Central memory CD8-positive, alpha-beta T cell (primary cell): Measurements from ENCODE around the gene KIF16B.

Source experiments
- ATAC-seq: fragments of 150-1000 bp; cut with Tn5 transposase; replicated peaks from 2 replicates; pipeline ENCODE4 v1.10.0; 2022; ENCODE audit warnings: mild to moderate bottlenecking, moderate FRiP score, moderate number of reproducible peaks; ENCODE audit not compliant: poor library complexity, severe bottlenecking; ENCODE audit errors: extremely low read depth
- DNase-seq, 2 donors: peaks; one replicate each; pipeline ENCODE4 v3.0.0; 2021; ENCODE audit warnings: low spot score in 2 of 2
- H3K27ac Mint-ChIP-seq: one replicate; pipeline ENCODE4 v1.8.0; 2022; ENCODE audit warnings: low read depth, mild to moderate bottlenecking, moderate library complexity, mixed read lengths
- H3K27me3 Mint-ChIP-seq: one replicate; pipeline ENCODE4 v1.8.0; 2022; ENCODE audit warnings: mixed read lengths
- H3K36me3 Mint-ChIP-seq: one replicate; pipeline ENCODE4 v1.8.0; 2022; ENCODE audit warnings: mild to moderate bottlenecking, moderate library complexity, mixed read lengths; ENCODE audit not compliant: insufficient read depth
- H3K4me1 Mint-ChIP-seq: one replicate; pipeline ENCODE4 v1.8.0; 2022; ENCODE audit warnings: mixed read lengths
- H3K4me3 Mint-ChIP-seq: one replicate; pipeline ENCODE4 v1.8.0; 2022; ENCODE audit warnings: mild to moderate bottlenecking, moderate library complexity, mixed read lengths
- H3K9me3 Mint-ChIP-seq: one replicate; pipeline ENCODE4 v1.8.0; 2022; ENCODE audit warnings: mixed read lengths

Gene KIF16B

GRCh38 chr20:16284385-16285100, 288.7 kb downstream of the KIF16B start:
- no peaks in the 10 kb centered on the region for H3K36me3 Mint-ChIP-seq
- peaks cover 5% of the 10 kb centered on the region for H3K9me3 Mint-ChIP-seq
- H3K27ac Mint-ChIP-seq, result no peak overlapping the region
- H3K4me3 Mint-ChIP-seq, result no peak overlapping the region
- no peaks in the 10 kb centered on the region for H3K4me1 Mint-ChIP-seq
- no peak for ATAC-seq
- no peaks in the 10 kb centered on the region for H3K27me3 Mint-ChIP-seq
- no peak for DNase-seq

- ATAC-seq, result no peak
- no peaks in the 10 kb centered on the region for H3K4me1 Mint-ChIP-seq
- H3K27me3 Mint-ChIP-seq, result no peaks in the 10 kb centered on the region
- no peak overlapping the region for H3K4me3 Mint-ChIP-seq
- peaks cover 5% of the 10 kb centered on the region for H3K9me3 Mint-ChIP-seq
- no peak overlapping the region for H3K27ac Mint-ChIP-seq
- H3K36me3 Mint-ChIP-seq, result no peaks in the 10 kb centered on the region
- no peak for DNase-seq
Observed at GRCh38 chr20:16283978-16284377, 289.3 kb downstream of the KIF16B start.

- H3K4me3 Mint-ChIP-seq, result no peak overlapping the region
- no peaks in the 10 kb centered on the region for H3K36me3 Mint-ChIP-seq
- no peak for DNase-seq
- no peaks in the 10 kb centered on the region for H3K4me1 Mint-ChIP-seq
- H3K27me3 Mint-ChIP-seq, result no peaks in the 10 kb centered on the region
- H3K9me3 Mint-ChIP-seq, result peaks cover 5% of the 10 kb centered on the region
- no peak for ATAC-seq
- H3K27ac Mint-ChIP-seq, result no peak overlapping the region
Observed at GRCh38 chr20:16283307-16283706, 289.9 kb downstream of the KIF16B start.

GRCh38 chr20:16280219-16280618, 293.0 kb downstream of the KIF16B start:
- H3K4me3 Mint-ChIP-seq, result no peak overlapping the region
- peaks cover 2% of the 10 kb centered on the region for H3K36me3 Mint-ChIP-seq
- DNase-seq (no peak), ATAC-seq (no peak)
- no peaks in the 10 kb centered on the region for H3K4me1 Mint-ChIP-seq
- peaks cover 5% of the 10 kb centered on the region for H3K9me3 Mint-ChIP-seq
- no peaks in the 10 kb centered on the region for H3K27me3 Mint-ChIP-seq
- no peak overlapping the region for H3K27ac Mint-ChIP-seq

- Mint-ChIP-seq H3K9me3 (peaks cover 2% of the 10 kb centered on the region), H3K4me1 (no peaks in the 10 kb centered on the region), H3K27ac (no peak overlapping the region), H3K27me3 (no peaks in the 10 kb centered on the region), H3K36me3 (peaks cover 2% of the 10 kb centered on the region), H3K4me3 (no peak overlapping the region)
- DNase-seq (no peak), ATAC-seq (no peak)
Observed at GRCh38 chr20:16279320-16279719, 293.9 kb downstream of the KIF16B start.

- no peak overlapping the region for H3K4me3 Mint-ChIP-seq
- no peaks in the 10 kb centered on the region for H3K4me1 Mint-ChIP-seq
- no peaks in the 10 kb centered on the region for H3K27me3 Mint-ChIP-seq
- no peak for DNase-seq
- no peaks in the 10 kb centered on the region for H3K9me3 Mint-ChIP-seq
- peaks cover 2% of the 10 kb centered on the region for H3K36me3 Mint-ChIP-seq
- no peak for ATAC-seq
- no peak overlapping the region for H3K27ac Mint-ChIP-seq
Observed at GRCh38 chr20:16273812-16274555, 299.3 kb downstream of the KIF16B start.

- no peak overlapping the region for H3K4me3 Mint-ChIP-seq
- no peak for ATAC-seq
- peaks cover 1% of the 10 kb centered on the region for H3K36me3 Mint-ChIP-seq
- DNase-seq, result no peak
- H3K4me1 Mint-ChIP-seq, result no peaks in the 10 kb centered on the region
- no peak overlapping the region for H3K27ac Mint-ChIP-seq
- H3K27me3 Mint-ChIP-seq, result no peaks in the 10 kb centered on the region
- H3K9me3 Mint-ChIP-seq, result no peaks in the 10 kb centered on the region
Observed at GRCh38 chr20:16272780-16273360, 300.4 kb downstream of the KIF16B start.

GRCh38 chr20:16271450-16271849, 301.8 kb downstream of the KIF16B start:
- Mint-ChIP-seq H3K27me3 (no peaks in the 10 kb centered on the region), H3K4me1 (no peaks in the 10 kb centered on the region), H3K36me3 (no peaks in the 10 kb centered on the region), H3K27ac (no peak overlapping the region), H3K9me3 (no peaks in the 10 kb centered on the region), H3K4me3 (no peak overlapping the region)
- DNase-seq (no peak), ATAC-seq (no peak)

GRCh38 chr20:16270989-16271388, 302.3 kb downstream of the KIF16B start:
- no peak overlapping the region for H3K4me3 Mint-ChIP-seq
- no peaks in the 10 kb centered on the region for H3K4me1 Mint-ChIP-seq
- no peak overlapping the region for H3K27ac Mint-ChIP-seq
- ATAC-seq (no peak), DNase-seq (no peak)
- H3K27me3 Mint-ChIP-seq, result no peaks in the 10 kb centered on the region
- no peaks in the 10 kb centered on the region for H3K36me3 Mint-ChIP-seq
- H3K9me3 Mint-ChIP-seq, result peaks cover 1% of the 10 kb centered on the region

GRCh38 chr20:16270314-16270931, 302.8 kb downstream of the KIF16B start:
- H3K9me3 Mint-ChIP-seq, result peaks cover 7% of the 10 kb centered on the region
- ATAC-seq, result no peak
- no peaks in the 10 kb centered on the region for H3K27me3 Mint-ChIP-seq
- no peak overlapping the region for H3K27ac Mint-ChIP-seq
- no peak overlapping the region for H3K4me3 Mint-ChIP-seq
- DNase-seq, result no peak
- H3K36me3 Mint-ChIP-seq, result no peaks in the 10 kb centered on the region
- no peaks in the 10 kb centered on the region for H3K4me1 Mint-ChIP-seq

- Mint-ChIP-seq H3K27me3 (no peaks in the 10 kb centered on the region), H3K4me1 (no peaks in the 10 kb centered on the region), H3K4me3 (no peak overlapping the region), H3K36me3 (no peaks in the 10 kb centered on the region), H3K27ac (no peak overlapping the region), H3K9me3 (peaks cover 10% of the 10 kb centered on the region)
- ATAC-seq (no peak), DNase-seq (no peak)
Observed at GRCh38 chr20:16267526-16267925, 305.7 kb downstream of the KIF16B start.

GRCh38 chr20:16265334-16265733, 307.9 kb downstream of the KIF16B start:
- H3K9me3 Mint-ChIP-seq, result peaks cover 10% of the 10 kb centered on the region
- no peak for ATAC-seq
- no peak for DNase-seq
- H3K4me3 Mint-ChIP-seq, result no peak overlapping the region
- H3K4me1 Mint-ChIP-seq, result no peaks in the 10 kb centered on the region
- H3K36me3 Mint-ChIP-seq, result no peaks in the 10 kb centered on the region
- H3K27ac Mint-ChIP-seq, result no peak overlapping the region
- H3K27me3 Mint-ChIP-seq, result no peaks in the 10 kb centered on the region
